Stimulated activated CD4-positive, alpha-beta T cell treated with anti-CD3 and anti-CD28 coated beads, Interleukin-2, amount 100 ng/mL, for 48 hours (primary cell): ENCODE results near the gene CDH4.

Source experiments
- DNase-seq, 2 donors: peaks; one replicate each; pipeline ENCODE4 v3.0.0-alpha.2; 2020

The CDH4 gene

GRCh38 chr20:61524951-61525666 lies 273.0 kb downstream of the CDH4 start:
- no peak for DNase-seq

DNA sequence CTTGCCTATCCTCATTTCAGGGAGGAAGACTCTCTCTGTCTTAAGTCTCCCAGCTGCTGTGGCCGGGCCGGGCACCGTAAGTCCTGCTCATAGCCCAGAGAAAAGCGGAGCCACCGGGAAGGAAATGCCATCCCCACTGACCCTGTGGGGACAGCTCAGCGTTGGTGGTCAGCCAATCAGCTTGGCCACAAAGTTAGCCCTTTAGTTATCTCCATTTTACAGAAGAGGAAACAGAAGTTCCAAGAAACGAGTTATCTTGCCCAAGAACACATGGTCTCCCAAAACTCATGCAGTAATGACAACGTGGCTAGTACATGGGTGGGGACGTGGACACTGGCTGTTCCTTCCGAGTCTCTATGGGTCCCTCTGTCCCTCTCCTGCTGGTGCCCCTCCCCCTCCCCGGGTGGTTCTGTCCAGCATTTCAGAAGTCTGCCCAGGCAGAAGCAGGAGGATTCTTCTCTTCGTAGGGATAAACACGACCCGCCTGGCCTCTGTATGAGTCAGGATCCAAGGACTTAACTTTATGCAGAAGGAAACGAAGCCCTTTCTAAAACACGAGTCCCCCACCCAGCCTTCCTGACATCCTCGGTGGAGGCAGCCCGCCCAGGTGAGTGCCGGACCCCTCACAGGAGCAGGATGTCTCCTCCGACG lies 273.8 kb downstream of the CDH4 start:
- no peak for DNase-seq

GRCh38 chr20:61526907-61527306 lies 274.8 kb downstream of the CDH4 start:
- no peak for DNase-seq

- DNase-seq: no peak
Measured at GRCh38 chr20:61527626-61528025, 275.6 kb downstream of the CDH4 start.

DNA sequence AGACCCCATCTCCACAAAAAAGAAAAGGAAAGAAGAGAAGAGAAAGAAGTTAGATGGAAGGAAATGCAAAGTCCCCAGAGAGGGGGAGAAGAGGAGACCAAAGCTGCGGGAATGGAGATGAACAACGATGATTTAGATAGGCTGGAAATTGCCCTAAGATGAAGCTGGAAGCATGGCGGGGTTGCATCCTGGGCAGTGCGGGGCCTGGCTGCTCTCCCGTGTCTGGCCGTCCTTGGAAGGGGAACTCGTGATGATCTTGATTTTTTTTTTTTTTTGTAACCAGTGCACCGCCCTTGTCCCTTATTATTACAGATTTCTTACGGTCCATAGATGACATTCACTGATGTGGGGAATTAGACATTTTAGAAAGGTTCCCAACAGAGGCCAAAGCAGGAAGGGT lies 276.5 kb downstream of the CDH4 start:
- no peak for DNase-seq

GRCh38 chr20:61529354-61529753 lies 277.3 kb downstream of the CDH4 start:
- DNase-seq: no peak

DNA sequence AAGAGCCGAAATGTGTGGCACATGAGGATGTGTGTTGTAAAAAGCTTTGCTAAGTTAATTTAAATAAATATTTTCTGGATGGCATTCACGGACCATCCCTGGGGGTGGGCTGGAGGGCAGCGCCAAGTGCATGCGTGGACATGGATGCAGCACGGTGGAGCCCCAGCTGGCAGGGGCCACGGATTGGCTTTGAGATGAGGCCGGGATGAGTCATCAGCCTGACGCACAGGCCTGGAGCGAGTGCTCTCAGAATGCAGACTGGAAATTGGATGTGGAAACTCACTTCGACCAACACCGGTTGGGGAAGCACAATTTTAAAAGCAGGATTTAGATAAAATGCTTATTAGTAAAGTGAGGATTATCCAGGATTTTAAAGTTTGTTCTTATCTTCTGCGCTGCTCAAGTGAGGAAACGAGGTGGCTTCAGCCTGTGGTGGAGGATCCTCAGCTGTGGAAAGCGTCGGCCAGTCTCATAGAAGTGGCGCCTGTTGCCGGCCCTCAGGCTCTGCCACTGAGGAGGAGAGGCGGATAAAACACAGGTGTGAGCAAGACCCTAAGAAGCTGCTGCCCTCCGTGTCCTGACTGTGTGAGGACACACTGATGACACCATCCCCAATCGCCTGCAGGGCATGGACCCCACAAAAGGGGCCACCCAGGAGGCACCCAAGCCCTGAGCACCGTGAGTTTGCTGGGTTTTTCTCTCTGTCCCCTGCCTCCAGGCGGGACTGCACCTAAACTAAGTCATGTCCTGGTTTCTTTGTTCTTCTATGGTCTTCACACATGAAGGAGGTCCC lies 279.7 kb downstream of the CDH4 start:
- DNase-seq: no peak

- no peak for DNase-seq
Measured at GRCh38 chr20:61532736-61533135, 280.7 kb downstream of the CDH4 start.

DNA sequence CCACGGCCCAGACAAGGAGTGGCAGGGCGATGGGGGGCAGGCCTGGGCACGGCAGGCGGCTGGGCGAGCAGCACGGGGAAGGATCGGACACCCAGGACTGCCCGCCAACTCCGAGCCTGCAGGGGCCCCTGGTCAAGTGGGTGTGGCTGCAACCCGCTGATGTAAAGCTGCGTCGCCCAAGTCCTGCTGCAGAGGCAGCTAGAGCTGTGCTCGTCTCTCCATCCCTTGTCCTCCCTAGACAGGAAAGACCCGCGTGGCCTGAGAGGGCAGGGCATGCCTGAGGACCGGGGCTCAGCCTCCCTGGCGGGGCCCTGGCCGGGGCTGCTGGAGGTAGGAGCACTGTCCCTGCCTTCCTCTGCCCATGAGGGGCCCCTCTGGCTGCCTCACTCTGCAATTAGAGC lies 281.2 kb downstream of the CDH4 start:
- no peak for DNase-seq

DNA sequence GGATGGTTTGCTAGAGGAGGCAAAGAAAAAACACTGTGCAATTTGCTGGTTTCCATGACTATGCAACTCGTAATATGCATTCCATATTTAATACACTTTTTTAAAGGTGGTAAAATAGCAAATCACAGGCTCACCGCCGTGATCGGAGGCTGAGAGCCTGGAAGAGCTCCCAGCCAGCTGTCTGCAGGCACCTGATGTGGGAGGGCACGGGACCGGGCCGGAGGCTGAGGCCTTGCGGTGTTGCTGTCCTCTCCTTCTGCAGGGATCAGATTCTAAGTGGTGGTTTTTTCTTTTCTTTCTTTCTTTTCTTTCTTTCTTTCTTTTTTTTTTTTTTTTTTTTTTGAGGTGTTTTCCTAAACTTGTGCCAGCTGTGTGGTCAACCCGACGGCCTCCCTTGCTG lies 282.3 kb downstream of the CDH4 start:
- DNase-seq: no peak

- DNase-seq: no peak
Measured at GRCh38 chr20:61535091-61535490, 283.0 kb downstream of the CDH4 start.

DNA sequence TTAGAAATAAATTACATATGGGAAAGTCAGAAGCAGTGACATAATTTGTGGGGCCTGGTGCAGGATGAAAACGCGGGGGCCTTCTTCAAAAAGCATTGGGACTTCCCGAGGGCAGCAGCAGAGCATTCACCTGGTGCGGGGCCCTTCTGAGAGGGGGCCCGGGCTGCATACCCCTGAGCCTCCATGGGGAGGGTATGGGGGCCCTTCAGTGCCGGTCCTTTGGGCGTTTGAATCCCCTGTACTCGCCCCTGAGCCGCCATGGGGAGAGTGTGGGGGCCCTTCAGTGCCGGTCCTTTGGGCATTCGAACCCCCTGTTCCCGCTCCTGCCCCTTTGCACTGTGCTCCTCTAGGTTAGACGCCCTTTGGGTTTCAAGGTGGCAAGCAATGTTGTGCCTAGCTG lies 283.5 kb downstream of the CDH4 start:
- no peak for DNase-seq

DNA sequence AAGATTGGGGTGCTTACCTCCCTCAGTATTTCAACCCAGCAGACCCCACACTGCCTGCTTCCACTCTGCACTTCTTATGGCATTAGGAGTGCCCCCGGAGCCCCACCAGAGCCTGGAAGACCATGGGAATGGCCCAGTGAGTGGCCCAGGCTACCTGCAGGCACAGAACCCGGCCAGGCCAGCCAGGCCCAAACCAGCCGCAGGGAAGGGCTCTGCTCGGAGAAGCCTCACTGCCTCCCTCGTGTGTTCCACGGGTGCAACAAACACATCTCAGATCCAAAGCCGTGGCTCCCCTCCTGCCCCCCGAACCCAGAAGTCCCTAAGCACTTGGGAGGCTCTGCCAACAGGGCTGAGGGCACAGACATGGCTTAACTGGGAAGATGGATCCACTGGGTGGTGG lies 283.9 kb downstream of the CDH4 start:
- no peak for DNase-seq

- DNase-seq: no peak
Measured at GRCh38 chr20:61536671-61537070, 284.6 kb downstream of the CDH4 start.

DNA sequence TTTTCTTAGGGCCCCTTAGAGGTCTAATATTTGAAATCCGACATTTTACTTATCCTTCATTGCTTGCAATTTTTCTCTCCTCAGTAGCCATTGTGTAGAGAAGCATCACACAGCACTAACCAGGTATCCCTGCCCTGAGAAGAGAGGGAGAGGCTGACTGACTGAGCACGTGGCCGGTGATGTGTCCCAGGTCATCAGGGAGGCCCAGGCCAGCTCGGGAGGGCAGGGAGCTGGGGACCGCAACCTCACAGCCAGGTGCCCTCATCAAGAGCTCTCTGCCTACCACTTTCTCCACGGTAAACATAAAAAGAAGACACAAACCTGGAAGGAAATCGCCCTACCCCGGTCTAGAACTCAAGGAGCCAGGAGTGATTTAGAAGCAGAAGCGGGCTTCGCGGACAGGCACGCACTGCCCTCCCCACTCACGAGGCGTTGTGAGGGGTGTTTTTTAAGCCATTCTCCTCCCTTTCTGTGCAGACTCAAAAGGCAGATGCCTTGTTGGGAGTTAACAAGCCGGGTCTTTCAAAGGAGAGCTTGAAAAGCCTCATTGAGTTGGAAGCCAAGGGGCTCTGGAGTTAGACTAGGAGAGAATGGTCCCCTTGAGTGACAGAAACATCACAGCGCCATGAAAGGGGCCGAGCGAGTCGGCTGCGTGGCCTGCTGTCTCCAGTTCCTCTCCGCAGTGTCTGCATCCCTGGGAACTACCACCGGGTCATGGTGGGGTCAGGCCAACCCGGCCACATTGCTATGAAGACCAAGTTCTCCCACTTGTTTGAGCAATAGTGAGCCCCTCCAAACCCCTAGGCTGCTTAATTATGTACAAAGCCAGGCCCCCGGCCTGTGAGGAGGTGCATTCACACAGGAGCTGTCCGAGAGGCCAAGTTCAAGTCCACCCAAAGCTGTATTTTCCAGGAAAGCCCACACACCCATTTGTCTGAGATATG lies 285.4 kb downstream of the CDH4 start:
- no peak for DNase-seq

DNA sequence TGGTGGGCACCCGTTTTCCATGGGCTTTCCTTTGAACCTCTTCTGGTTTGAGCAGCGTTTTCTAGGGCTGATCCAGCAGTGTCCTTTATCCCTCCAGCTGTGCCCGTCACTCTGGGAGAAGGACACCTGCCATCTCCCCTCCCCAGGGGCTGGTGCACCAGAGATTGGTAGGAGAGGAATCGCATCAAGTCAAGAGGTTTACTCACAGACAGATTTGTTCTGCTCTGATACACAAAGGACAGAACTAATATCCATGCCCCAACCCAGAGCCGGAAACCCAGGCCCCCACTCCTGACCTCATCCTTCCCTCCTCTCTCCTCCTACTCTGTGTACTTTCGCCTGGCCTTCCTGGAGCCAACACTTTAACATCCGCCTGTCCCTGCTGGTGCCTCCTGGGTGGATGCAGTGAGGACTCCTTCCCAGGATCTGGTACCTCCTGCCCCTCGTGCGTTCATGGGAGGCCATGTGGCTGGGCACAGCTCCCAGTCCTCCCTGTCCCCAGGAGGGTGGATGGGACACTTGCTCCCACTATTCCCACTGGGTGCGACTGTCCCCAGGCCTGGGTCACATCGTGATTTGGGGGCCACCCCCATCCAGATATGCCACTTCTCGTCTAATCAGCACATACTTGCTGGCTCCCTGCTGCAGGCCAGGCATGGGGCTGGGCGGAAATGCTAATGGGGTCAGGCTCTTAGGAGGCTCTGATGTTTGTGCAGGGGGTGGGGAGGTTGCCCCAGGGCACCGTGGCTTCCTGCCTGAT lies 286.3 kb downstream of the CDH4 start:
- no peak for DNase-seq

DNA sequence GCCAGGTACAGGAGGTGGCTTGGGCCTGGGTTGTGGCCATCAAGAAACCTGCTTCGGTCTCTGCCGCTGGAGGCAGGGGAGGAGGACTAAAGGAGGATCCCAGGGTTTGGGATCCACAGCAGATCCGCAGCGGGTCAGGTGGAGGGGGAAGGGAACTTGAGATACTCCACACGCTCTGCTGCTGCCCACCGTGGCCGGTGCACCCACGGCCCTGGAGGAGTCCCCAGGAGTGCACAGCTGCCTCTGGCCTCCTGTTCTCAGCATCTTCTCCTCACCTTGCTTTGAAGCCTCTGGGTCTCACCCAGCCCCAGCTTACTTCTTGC lies 286.8 kb downstream of the CDH4 start:
- DNase-seq: no peak

- DNase-seq: no peak
Measured at GRCh38 chr20:61539706-61540360, 287.8 kb downstream of the CDH4 start.

DNA sequence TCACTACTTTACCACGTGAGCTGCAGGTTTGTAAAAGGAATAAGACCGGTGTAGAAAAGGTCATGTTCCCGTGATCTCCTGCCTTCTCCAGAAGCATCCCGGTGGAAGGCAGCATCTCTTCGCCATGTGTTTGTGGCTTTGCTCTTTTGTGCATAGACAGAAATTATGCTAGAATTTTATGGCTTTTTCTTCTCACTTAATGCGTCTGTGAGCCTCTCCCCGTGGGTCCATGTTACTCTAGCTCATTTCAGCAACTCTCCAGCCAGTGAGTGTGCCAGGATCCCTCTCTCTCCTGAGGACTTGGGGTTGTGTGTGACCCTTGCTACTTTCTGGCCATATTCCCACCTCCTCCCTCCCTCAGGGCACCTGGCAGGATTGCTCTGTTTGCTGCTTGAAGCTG lies 289.5 kb downstream of the CDH4 start:
- DNase-seq: no peak

- no peak for DNase-seq
Measured at GRCh38 chr20:61543086-61543485, 291.0 kb downstream of the CDH4 start.

- DNase-seq: no peak
Measured at GRCh38 chr20:61543931-61544745, 292.1 kb downstream of the CDH4 start.
